ENCODE data around the gene PTGDR2.

PTGDR2 gene

GRCh38 chr11:60844045-60844869, 11.5 kb downstream of the PTGDR2 start:
- peak overlapping the region; percentile 96 for H3K4me3 ChIP-seq (ENCODE audit: insufficient read length, low read depth)
- DNase-seq (ENCODE audit: low read depth, low spot score), result no peak
- TF ChIP-seq SUZ12 (IDR thresholded peaks at IDR 0.05; ENCODE audit: extremely low read depth, insufficient read depth, insufficient read length), result no peak
- TF ChIP-seq ZNF274 (IDR thresholded peaks at IDR 0.05; ENCODE audit: low read depth, low read length), result no peak
- no peak for TF ChIP-seq YY1 (IDR thresholded peaks at IDR 0.05; ENCODE audit: insufficient read depth, insufficient read length)
- H3K9me3 ChIP-seq (ENCODE audit: insufficient read depth, low read length), result no peaks in the 10 kb centered on the region
- H3K36me3 ChIP-seq (ENCODE audit: insufficient read depth, insufficient read length, low read length), result peaks cover 59% of the 10 kb centered on the region
- no peaks in the 10 kb centered on the region for H3K27me3 ChIP-seq (ENCODE audit: insufficient read depth, insufficient read length)
- H3K9ac ChIP-seq (ENCODE audit: insufficient read length, low read depth), result peak overlapping the region; percentile 97
- peaks cover 18% of the 10 kb centered on the region for H3K4me1 ChIP-seq (ENCODE audit: insufficient read depth, insufficient read length)

GRCh38 chr11:60842668-60843600, 12.8 kb downstream of the PTGDR2 start:
- Histone ChIP-seq H3K9me3 (ENCODE audit: insufficient read depth, low read length) (no peaks in the 10 kb centered on the region), H3K27me3 (ENCODE audit: insufficient read depth, insufficient read length) (no peaks in the 10 kb centered on the region), H3K9ac (ENCODE audit: insufficient read length, low read depth) (peak overlapping the region; percentile 97), H3K4me1 (ENCODE audit: insufficient read depth, insufficient read length) (peaks cover 19% of the 10 kb centered on the region), H3K4me3 (ENCODE audit: insufficient read length, low read depth) (peak overlapping the region; percentile 96), H3K36me3 (ENCODE audit: insufficient read depth, insufficient read length, low read length) (peaks cover 46% of the 10 kb centered on the region)
- DNase-seq (ENCODE audit: low read depth, low spot score), result no peak
- TF ChIP-seq ZNF274 (IDR thresholded peaks at IDR 0.05; ENCODE audit: low read depth, low read length), result no peak
- no peak for TF ChIP-seq YY1 (IDR thresholded peaks at IDR 0.05; ENCODE audit: insufficient read depth, insufficient read length)
- TF ChIP-seq SUZ12 (IDR thresholded peaks at IDR 0.05; ENCODE audit: extremely low read depth, insufficient read depth, insufficient read length), result no peak

GRCh38 chr11:60841797-60842667, 13.7 kb downstream of the PTGDR2 start, which contains the start of gene CCDC86:
Gene CCDC86 (plus strand): TSS chr11:60842113. CDS start chr11:60842125, 12 bp downstream.
- no peaks in the 10 kb centered on the region for H3K27me3 ChIP-seq (ENCODE audit: insufficient read depth, insufficient read length)
- H3K36me3 ChIP-seq (ENCODE audit: insufficient read depth, insufficient read length, low read length), result peaks cover 37% of the 10 kb centered on the region
- H3K4me1 ChIP-seq (ENCODE audit: insufficient read depth, insufficient read length), result peaks cover 20% of the 10 kb centered on the region
- no peaks in the 10 kb centered on the region for H3K9me3 ChIP-seq (ENCODE audit: insufficient read depth, low read length)
- peak within 1 kb of the TSS; percentile 96 for H3K4me3 ChIP-seq (ENCODE audit: insufficient read length, low read depth)
- H3K9ac ChIP-seq (ENCODE audit: insufficient read length, low read depth), result peak within 1 kb of the TSS; percentile 97
- TF ChIP-seq YY1 (IDR thresholded peaks at IDR 0.05; ENCODE audit: insufficient read depth, insufficient read length) (peak; percentile 94), ZNF274 (IDR thresholded peaks at IDR 0.05; ENCODE audit: low read depth, low read length) (no peak)
- peak; percentile 96 for DNase-seq (ENCODE audit: low read depth, low spot score)

- Histone ChIP-seq H3K36me3 (ENCODE audit: insufficient read depth, insufficient read length, low read length) (peaks cover 27% of the 10 kb centered on the region), H3K9me3 (ENCODE audit: insufficient read depth, low read length) (no peaks in the 10 kb centered on the region), H3K4me1 (ENCODE audit: insufficient read depth, insufficient read length) (peaks cover 20% of the 10 kb centered on the region), H3K4me3 (ENCODE audit: insufficient read length, low read depth) (no peak overlapping the region), H3K27me3 (ENCODE audit: insufficient read depth, insufficient read length) (no peaks in the 10 kb centered on the region), H3K9ac (ENCODE audit: insufficient read length, low read depth) (peak overlapping the region; percentile 66)
- no peak for TF ChIP-seq YY1 (IDR thresholded peaks at IDR 0.05; ENCODE audit: insufficient read depth, insufficient read length)
- no peak for TF ChIP-seq ZNF274 (IDR thresholded peaks at IDR 0.05; ENCODE audit: low read depth, low read length)
- no peak for DNase-seq (ENCODE audit: low read depth, low spot score)
These were observed 15.0 kb downstream of the PTGDR2 start for GRCh38 chr11:60840470-60841430.

GRCh38 chr11:60838132-60838531, 17.6 kb downstream of the PTGDR2 start:
- Histone ChIP-seq H3K4me1 (ENCODE audit: insufficient read depth, insufficient read length) (peaks cover 9% of the 10 kb centered on the region), H3K9me3 (ENCODE audit: insufficient read depth, low read length) (no peaks in the 10 kb centered on the region), H3K4me3 (ENCODE audit: insufficient read length, low read depth) (no peak overlapping the region), H3K36me3 (ENCODE audit: insufficient read depth, insufficient read length, low read length) (peaks cover under 1% of the 10 kb centered on the region), H3K27me3 (ENCODE audit: insufficient read depth, insufficient read length) (no peaks in the 10 kb centered on the region), H3K9ac (ENCODE audit: insufficient read length, low read depth) (no peak overlapping the region)
- DNase-seq (ENCODE audit: low read depth, low spot score), result no peak
- TF ChIP-seq YY1 (IDR thresholded peaks at IDR 0.05; ENCODE audit: insufficient read depth, insufficient read length), result no peak

GRCh38 chr11:60836866-60837515, 18.8 kb downstream of the PTGDR2 start:
- no peaks in the 10 kb centered on the region for H3K27me3 ChIP-seq (ENCODE audit: insufficient read depth, insufficient read length)
- TF ChIP-seq SUZ12 (IDR thresholded peaks at IDR 0.05; ENCODE audit: extremely low read depth, insufficient read depth, insufficient read length) (no peak), ZNF274 (IDR thresholded peaks at IDR 0.05; ENCODE audit: low read depth, low read length) (no peak), YY1 (IDR thresholded peaks at IDR 0.05; ENCODE audit: insufficient read depth, insufficient read length) (no peak)

More at GRCh38 chr11:60836866-60837515, 18.8 kb downstream of the PTGDR2 start:
- no peak overlapping the region for H3K9ac ChIP-seq (ENCODE audit: insufficient read length, low read depth)
- no peaks in the 10 kb centered on the region for H3K36me3 ChIP-seq (ENCODE audit: insufficient read depth, insufficient read length, low read length)
- DNase-seq (ENCODE audit: low read depth, low spot score), result no peak
- peaks cover 9% of the 10 kb centered on the region for H3K4me1 ChIP-seq (ENCODE audit: insufficient read depth, insufficient read length)
- H3K4me3 ChIP-seq (ENCODE audit: insufficient read length, low read depth), result no peak overlapping the region
- no peaks in the 10 kb centered on the region for H3K9me3 ChIP-seq (ENCODE audit: insufficient read depth, low read length)
